GM19240 (cell line): Measurements from ENCODE around the gene MMP17.

Experiments used
- DNase-seq: peaks from one replicate; pipeline ENCODE4 v3.0.0; 2011; ENCODE audit warnings: low spot score; ENCODE audit not compliant: insufficient read length

The MMP17 gene

GRCh38 chr12:131827961-131828534 is at the start of gene MMP17:
Gene MMP17, plus strand, starts transcription at chr12:131828393. Its CDS starts 102 bp downstream, at chr12:131828495.
- no peak for DNase-seq

- DNase-seq = no peak
Observed at GRCh38 chr12:131779027-131779426, 49.2 kb upstream of the MMP17 start.

GRCh38 chr12:131782061-131782460 is 46.1 kb upstream of the MMP17 start:
- no peak for DNase-seq

DNA sequence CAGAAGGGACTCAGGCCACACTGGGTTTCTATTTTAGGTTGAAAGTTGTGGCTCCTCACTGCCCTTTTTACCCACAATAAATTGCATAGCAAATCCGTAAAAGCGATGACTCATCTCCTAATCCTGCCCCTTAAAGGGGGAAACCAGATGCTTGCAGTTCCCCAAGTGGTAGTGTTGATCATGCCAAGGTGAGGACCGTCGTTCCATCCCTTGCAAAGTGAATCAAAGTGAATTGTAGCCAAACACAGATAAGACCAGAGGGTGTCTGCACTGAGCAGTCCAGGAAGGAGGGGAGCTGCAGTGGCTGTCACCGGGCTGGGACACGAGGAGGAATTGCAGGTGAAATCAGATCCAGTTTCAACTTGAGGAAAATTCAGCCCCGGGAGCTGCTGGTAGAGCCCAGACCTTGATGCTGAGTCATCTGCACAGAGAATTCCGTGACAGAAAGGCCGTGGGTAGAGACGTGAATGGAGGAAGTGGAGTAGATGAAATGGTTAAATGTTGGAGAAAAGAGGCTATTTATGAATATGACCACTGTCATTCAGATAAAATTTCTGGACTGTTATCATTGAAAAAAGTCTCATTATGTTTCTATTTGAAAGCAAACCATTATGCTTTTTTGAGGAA is 44.2 kb upstream of the MMP17 start:
- DNase-seq = no peak

DNA sequence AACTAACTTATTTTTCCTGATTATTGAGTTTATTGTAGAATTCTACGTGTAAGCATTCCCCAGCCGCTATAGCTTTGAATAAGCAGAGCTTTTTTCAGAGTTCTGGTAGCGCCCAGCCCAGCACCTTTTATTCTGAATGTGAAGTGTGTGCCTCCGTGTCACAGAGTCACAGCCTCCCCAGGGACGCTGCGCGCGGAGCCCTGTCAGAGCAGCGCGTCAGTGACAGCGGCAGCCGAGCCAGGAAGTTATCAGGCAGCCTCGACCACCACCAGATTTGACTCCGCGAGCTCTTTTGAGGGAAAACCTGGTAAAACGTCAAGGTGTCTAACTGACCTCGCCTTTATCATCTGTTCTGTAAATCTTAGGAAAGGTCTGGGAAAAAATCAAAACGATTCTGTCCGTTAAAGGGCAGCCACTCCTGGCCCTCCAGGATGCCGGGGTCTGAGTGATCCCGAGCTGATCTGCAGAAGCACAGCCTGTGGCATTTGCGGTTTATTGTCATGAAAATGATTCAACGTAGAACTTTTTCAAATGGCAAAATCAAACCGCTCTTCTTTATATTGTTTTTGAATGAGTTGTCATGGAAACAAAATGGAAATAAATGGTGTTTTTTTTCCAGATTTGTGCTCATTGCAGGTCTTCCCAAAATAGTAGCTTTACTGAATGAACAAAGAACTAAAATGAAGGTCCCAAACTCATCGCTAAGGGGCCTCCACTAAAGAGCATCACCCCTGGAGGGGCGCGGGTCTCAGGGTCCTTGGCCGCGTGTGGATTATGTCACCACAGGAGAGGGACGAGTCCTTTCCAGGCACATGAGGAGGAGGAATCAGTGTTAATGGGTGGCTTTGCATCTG is 43.1 kb upstream of the MMP17 start:
- no peak for DNase-seq

DNA sequence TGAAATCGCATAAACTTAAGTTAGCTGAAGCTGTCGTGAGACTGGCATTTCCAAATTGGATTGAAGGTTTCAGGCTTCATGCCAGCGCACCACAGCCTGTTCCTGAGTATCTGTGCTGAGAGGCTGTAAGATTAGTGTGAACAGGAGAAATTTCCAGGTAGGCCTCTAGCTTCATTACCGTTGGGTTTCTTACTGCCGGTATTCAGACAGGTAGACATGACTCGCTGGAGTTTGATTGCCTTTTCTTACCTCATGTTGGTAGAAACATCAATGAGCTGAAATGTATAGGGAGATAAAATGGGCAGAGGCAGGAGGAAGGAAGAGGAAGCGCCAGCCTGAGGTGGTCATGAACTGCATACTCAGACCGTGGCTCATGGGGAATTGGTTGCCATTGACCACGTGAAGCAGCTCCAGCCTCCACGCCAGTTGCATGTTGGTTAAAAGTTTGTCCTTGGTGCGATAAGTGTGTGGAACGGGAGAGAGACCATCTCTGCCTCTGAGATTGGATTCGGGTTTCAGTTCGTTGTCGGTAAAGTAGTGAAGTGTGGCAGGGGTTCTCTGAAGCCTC is 42.3 kb upstream of the MMP17 start:
- DNase-seq = no peak

DNA sequence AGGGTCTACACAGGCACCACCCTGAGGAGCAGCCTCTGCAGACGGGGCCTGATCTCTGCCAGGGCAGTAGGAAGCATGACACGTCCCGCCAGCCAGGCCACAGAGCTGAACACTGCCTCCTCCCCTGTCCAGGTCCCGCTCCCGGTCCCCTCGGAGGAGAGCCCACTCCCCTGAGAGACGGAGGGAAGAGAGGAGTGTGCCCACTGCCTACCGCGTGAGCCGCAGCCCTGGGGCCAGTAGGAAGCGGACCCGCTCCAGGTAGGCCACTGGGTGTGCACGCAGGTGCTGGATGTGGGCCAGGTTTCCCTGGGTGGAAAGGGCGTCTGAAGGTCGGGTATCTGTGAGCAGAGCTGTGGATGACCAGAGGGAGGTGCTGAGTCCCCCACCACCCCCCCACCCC is 41.9 kb upstream of the MMP17 start:
- no peak for DNase-seq

DNA sequence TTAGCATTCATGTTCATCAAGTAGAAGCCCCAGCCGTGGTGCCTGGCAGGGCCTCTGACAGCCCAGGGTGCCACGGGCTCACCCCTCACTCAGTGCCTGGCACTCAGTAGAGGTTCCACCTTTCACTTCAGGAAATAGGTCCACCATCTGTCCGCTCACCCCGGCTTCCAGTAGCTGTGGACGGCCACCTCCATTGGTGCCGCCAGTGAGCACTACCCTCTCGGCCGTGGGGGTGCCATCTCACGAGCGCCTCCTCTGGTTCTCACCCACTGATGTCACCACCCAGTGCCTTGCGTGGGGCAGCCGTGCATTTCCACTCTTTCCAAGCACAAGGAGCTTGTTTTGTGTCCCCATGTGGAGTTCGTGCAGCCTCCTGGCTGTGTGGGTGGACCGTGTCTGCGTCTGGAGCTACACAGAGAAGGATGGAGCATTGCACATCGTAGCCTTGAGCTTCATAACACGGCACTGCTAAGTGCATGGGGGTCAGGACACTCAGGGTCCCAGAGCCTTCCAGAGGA is 41.0 kb upstream of the MMP17 start:
- no peak for DNase-seq

- no peak for DNase-seq
Observed at GRCh38 chr12:131788070-131788469, 40.1 kb upstream of the MMP17 start.

GRCh38 chr12:131789638-131790037 is 38.6 kb upstream of the MMP17 start:
- DNase-seq = no peak

DNA sequence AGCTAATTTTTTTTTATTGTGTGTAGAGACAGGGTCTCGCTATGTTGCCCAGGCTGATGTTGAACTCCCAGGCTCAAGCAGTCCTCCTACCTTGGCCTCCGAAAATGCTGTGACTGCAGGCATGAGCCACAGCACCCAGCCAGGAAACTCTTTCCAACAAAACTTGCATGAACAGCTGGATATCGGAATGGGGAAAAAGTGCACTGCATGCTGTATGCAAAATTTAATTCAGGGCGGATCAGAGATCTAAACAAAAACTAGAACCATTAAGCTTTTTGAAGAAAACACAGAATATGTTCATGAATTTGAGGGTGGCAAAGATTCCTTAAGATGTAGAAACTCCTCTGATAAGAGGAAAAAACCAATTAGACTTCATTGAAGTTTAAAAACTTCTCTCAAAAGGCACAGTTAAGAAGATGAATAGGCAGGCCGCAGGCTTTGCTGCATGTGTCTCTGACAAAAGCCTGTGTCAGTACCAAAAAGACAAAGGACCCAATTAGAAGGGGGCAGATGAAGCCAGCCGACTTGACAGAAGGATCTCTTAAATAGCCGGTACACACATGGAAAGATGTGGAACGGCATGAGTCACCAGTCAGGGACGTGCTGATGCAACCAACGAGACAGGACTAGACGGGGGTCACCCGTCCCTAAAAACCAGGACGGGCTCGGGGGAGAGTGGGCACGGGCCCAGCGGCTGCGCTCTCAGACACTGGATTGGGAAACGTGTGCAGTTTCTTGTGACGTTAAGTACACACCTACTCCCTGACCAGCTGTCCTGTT is 34.8 kb upstream of the MMP17 start:
- DNase-seq = no peak

- no peak for DNase-seq
Observed at GRCh38 chr12:131794061-131794460, 34.1 kb upstream of the MMP17 start.

- no peak for DNase-seq
Observed at GRCh38 chr12:131794573-131794972, 33.6 kb upstream of the MMP17 start.

GRCh38 chr12:131795064-131795463 is 33.1 kb upstream of the MMP17 start:
- no peak for DNase-seq

DNA sequence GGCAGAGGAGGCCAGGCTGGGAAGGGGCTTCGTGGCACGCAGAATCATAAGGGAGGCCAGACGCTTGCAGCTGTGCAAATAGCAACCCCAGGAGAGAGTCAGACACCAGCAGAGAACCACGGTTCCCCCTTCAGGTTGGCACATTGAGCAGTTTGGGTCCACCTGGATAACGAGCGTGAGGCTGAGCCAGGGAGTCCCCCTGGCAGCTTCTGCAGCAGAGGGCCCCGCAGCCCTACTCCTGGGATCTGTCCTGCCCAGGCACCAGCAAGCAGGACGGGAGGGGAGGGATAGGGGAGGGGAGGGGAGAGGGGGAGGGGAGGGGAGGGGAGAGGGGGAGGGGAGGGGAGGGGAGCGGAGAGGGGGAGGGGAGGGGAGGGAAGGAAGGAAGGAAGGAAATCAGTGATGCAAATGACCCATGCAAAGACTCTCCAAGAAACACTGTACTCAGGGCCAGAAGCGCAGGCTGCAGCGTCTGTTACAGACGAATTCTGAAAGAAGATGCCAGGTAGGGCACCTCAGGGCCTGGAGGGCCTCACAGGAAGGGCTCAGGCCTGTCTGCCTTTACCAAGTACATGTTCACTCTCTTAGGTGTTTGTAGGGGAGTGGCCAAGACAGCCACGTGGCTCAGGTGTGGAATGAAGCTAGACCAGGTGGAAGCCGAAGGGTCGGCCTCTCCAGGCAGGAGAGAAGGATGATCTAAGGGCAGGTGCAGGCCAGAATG is 32.3 kb upstream of the MMP17 start:
- no peak for DNase-seq

GRCh38 chr12:131796411-131796736 is 31.8 kb upstream of the MMP17 start:
- DNase-seq = no peak

GRCh38 chr12:131796754-131797587 is 31.2 kb upstream of the MMP17 start:
- DNase-seq = no peak

DNA sequence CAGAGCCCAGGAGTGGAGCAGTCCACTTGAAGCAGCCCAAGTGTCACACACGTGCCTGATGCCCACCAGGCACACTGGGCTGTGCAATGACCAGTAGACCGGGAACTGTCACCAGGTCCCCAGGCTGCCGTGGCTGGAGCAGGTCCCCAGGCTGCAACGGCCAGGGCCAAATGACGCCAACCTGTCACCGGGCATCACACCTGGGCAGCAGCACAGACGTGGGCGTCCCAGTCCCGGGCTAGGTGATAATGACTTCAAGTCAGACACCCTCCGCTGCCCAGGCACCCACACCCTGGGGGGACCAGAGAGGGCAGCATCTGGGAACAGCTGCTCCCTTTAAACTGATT is 30.6 kb upstream of the MMP17 start:
- DNase-seq = no peak

DNA sequence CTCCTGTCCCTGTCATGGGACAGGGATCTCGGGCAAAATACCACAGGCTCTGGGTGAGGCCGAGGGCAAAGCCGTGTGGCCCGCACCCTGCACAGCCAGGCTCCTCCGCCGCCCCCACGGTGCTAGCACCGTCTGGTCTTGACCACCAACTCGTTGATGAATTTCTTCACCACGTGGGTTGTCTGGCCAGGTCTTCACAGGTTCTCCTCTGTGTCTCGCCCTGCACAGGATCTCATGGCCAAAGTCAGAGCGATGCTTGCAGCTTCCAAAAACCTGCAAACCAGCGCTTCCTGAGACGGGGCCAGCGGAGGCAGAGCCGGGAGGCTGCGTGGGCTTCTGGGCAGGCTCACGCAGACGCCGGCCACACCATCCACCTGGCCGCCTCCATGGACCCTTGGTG is 29.0 kb upstream of the MMP17 start:
- DNase-seq = no peak
